IMR-90 (cell line): ENCODE measurements around the gene MRFAP1L1.

Experiments
- BHLHE40 ChIP-seq: fragments of 150-350 bp; IDR thresholded peaks from 2 replicates; pipeline ENCODE4 v1.6.1; 2016; ENCODE audit warnings: mild to moderate bottlenecking, low read depth, low read length
- CEBPB ChIP-seq: IDR thresholded peaks from 2 replicates; pipeline ENCODE4 v1.6.1; 2012; ENCODE audit warnings: low read depth, low read length, improper control_type of control experiment
- CTCF ChIP-seq: conservative IDR thresholded peaks from 2 replicates; pipeline ENCODE4 v1.5.1; 2012; ENCODE audit warnings: mild to moderate bottlenecking, low read depth, low read length, improper control_type of control experiment
- FOS ChIP-seq: fragments of 150-350 bp; IDR thresholded peaks from 2 replicates; pipeline ENCODE4 v1.6.1; 2016; ENCODE audit warnings: low read depth, low read length
- MAZ ChIP-seq: IDR thresholded peaks from 2 replicates; pipeline ENCODE4 v1.6.1; 2012; ENCODE audit warnings: low read depth, mild to moderate bottlenecking, low read length, improper control_type of control experiment, moderate library complexity, borderline replicate concordance
- MXI1 ChIP-seq: IDR thresholded peaks from 2 replicates; pipeline ENCODE4 v1.6.1; 2012; ENCODE audit warnings: low read depth, mild to moderate bottlenecking, low read length, moderate library complexity, borderline replicate concordance
- POLR2A ChIP-seq: IDR thresholded peaks from 2 replicates; pipeline ENCODE4 v1.6.1; 2012; ENCODE audit warnings: mild to moderate bottlenecking, low read depth, low read length
- RCOR1 ChIP-seq: IDR thresholded peaks from 2 replicates; pipeline ENCODE4 v1.6.1; 2012; ENCODE audit warnings: mild to moderate bottlenecking, low read length, improper control_type of control experiment; ENCODE audit not compliant: insufficient replicate concordance
- RFX5 ChIP-seq: IDR thresholded peaks from 2 replicates; pipeline ENCODE4 v1.8.0; 2012; ENCODE audit warnings: low read depth, mild to moderate bottlenecking, low read length, moderate library complexity
- SMC3 ChIP-seq: fragments of 150-350 bp; IDR thresholded peaks from 2 replicates; pipeline ENCODE4 v1.6.1; 2016; ENCODE audit warnings: low read depth, mild to moderate bottlenecking, antibody characterized with exemption, low read length, moderate library complexity

- TF ChIP-seq POLR2A: no peak
- no peak for TF ChIP-seq CTCF
- TF ChIP-seq RCOR1: no peak
- no peak for TF ChIP-seq MXI1
- TF ChIP-seq RFX5: no peak
- TF ChIP-seq CEBPB: no peak
- TF ChIP-seq MAZ: no peak
- no peak for TF ChIP-seq SMC3
- TF ChIP-seq FOS: no peak
- TF ChIP-seq BHLHE40: no peak
Observed at GRCh38 chr4:6753103-6753560, 43.5 kb upstream of the MRFAP1L1 start.
